Esophagus squamous epithelium (tissue), 4 donors: ENCODE data around the gene ITM2C.

ENCODE experiments used
- POLR2A ChIP-seq, 4 donors: fragments of 450-650 bp; IDR thresholded peaks; one replicate each; pipeline ENCODE4 v1.6.1; 2017; ENCODE audit warnings: antibody characterized with exemption in 4 of 4, mild to moderate bottlenecking in 4 of 4, moderate library complexity in 3 of 4
- TF ChIP-seq, protein P1 (sequence below), 6 experiments: fragments of 450-650 bp in 4 of 6; fragments of 200-600 bp in 2 of 6; sonication (generic) in 2 of 6; IDR thresholded peaks; one replicate each; pipeline ENCODE4 v1.5.1; 2016 to 2019; ENCODE audit warnings: antibody characterized with exemption in 6 of 6, mild to moderate bottlenecking in 4 of 6, moderate library complexity in 4 of 6

- TF ChIP-seq POLR2A (IDR thresholded peaks at IDR 0.05): no peak
- TF ChIP-seq, protein P1, sequence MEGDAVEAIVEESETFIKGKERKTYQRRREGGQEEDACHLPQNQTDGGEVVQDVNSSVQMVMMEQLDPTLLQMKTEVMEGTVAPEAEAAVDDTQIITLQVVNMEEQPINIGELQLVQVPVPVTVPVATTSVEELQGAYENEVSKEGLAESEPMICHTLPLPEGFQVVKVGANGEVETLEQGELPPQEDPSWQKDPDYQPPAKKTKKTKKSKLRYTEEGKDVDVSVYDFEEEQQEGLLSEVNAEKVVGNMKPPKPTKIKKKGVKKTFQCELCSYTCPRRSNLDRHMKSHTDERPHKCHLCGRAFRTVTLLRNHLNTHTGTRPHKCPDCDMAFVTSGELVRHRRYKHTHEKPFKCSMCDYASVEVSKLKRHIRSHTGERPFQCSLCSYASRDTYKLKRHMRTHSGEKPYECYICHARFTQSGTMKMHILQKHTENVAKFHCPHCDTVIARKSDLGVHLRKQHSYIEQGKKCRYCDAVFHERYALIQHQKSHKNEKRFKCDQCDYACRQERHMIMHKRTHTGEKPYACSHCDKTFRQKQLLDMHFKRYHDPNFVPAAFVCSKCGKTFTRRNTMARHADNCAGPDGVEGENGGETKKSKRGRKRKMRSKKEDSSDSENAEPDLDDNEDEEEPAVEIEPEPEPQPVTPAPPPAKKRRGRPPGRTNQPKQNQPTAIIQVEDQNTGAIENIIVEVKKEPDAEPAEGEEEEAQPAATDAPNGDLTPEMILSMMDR (IDR thresholded peaks at IDR 0.05): no peak
Observed at GRCh38 chr2:230907361-230908091, 42.8 kb downstream of the ITM2C start.
